ENCODE data around the gene GPR18.

GPR18 gene

DNA sequence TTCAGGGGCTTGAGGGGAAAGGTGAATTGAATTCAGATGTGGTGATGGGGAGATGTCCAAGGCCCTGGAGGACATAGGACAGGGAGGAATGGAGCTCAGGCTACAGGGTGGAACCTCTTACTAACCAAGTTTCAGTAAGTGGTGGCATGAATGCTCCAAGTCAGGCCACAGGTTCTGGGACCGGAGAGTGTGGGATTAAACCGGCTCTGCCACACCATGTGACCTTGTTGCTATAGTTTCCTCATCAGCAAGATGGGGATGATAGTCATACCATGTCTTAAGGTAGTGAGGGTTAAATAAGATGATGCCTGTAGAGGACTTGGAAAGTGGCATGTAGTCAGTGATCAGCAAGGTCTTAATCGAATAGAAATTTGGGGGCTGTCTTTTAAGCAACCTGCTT, 32.7 kb upstream of the GPR18 start:
- no peak for DNase-seq

GRCh38 chr13:99289674-99290337, 31.6 kb upstream of the GPR18 start:
- no peak for DNase-seq

- no peak for DNase-seq
Observed at GRCh38 chr13:99289271-99289670, 31.1 kb upstream of the GPR18 start.

- no peak for DNase-seq
Observed at GRCh38 chr13:99288089-99288488, 29.9 kb upstream of the GPR18 start.

GRCh38 chr13:99287551-99287950, 29.4 kb upstream of the GPR18 start:
- no peak for DNase-seq

DNA sequence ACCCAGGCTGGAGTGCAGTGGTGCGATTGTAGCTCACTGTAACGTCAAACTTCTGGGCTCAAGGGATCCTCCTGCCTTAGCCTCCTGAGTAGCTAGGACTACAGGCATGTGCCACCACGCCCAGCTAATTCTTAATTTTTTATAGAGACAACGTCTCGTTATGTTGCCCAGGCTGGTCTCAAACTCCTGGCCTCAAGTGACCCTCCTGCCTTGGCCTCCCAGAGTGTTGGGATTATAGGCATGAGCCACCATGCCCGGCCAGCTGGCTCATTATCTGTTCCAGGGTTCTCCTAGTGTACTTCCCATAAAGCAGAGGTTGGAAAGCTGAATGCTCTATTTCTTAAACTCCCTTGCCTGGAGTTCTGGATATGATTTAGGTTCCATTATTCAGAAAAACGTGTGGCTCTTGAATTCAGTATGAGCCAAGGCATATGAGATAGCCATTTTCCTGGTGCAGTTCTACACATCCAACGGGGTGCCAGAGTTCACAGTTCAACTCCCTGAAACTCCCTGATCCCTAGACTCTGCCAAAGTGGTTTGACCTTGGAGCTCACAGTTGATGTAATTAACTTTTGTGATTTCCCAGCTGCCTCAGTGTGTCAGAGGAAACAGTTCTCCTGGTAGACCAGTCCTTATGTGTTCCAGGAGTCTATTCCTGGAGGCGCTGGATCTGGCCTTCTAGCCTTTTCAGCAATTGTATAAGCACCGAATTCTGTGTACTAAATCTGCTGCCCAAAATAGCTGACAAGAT, 27.4 kb upstream of the GPR18 start:
- DNase-seq: no peak

GRCh38 chr13:99282264-99283231, 24.4 kb upstream of the GPR18 start:
- no peak for DNase-seq

DNA sequence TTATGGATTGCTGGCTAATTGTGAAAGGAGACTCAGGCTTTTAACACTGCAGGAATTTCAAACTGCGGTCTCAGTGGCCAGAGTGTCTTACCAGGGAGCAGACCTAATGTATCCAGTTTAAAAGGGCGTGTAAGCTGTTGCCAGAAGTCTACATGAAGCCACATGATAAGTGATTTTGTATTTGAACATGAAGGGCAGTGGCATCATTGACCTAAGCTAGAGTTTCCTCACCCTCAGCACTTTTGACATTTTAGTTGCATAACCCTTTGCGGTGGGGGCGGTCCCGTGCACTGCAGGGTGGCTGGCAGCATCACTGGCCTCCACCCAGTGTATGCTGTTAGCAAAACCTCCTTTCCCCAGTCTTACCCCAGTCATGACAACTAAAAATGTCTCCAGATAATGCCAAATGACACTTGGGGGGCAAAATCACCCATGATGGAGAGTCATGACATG, 23.7 kb upstream of the GPR18 start:
- peak in 3 of 14 donors; percentile 18 to 40 (median 19) for DNase-seq

- no peak for DNase-seq
Observed at GRCh38 chr13:99280166-99280565, 22.0 kb upstream of the GPR18 start.

DNA sequence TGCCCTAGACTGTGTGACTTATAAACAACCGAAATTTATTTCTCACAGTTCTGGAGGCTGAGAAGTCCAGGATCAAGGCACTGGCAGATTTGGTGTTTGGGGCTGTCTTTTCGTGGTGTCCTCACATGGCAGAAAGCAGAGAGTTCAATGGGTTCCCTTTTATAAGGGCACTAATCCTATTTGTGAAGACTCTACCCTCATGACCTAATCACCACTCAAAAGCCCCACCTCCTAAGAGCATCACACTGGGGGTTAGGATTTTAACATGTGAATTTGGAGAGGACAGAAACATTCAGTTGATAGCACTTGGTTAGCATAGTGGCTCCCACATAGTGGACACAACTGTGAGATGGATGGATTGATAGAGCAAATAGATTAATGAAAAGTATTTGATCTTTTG, 21.5 kb upstream of the GPR18 start:
- DNase-seq: no peak

DNA sequence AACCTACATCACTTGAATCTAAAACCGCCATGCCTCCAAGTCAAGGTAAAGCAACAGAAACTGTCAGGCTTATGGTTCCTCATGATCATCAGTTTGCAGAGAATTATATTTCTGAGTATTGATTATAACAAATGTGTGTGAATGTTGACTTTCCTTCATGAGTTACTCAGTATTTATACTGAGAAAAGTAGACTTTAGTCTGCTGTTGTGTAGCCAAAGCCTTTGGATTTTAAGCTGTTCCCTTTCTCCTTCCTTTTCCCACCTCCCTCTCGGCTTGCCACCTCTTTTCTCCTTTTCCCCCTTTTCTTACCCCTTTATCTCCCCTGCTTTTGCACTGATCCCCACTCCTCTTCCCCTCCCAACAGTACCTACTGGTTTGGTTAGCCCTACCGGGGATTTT, 20.7 kb upstream of the GPR18 start:
- DNase-seq: no peak

DNA sequence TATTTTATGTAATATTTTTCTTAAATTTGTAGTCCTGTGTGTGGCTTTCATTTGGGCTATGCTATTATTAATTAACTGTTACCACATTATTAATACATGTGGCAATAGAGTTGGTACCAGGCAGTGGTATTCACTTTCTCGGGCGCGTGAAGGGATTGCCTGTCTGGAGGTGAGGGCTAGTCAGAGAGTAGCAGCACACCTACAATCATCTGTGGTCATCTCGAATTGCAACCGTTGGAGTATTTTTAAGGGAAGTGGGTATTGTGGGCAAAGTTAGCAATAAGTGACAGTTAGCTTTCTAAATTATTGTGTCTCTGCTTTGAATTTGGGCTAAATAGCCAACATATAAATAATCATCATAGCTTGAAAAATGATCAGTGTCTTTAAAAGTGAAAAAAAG, 20.0 kb upstream of the GPR18 start:
- DNase-seq: no peak

DNA sequence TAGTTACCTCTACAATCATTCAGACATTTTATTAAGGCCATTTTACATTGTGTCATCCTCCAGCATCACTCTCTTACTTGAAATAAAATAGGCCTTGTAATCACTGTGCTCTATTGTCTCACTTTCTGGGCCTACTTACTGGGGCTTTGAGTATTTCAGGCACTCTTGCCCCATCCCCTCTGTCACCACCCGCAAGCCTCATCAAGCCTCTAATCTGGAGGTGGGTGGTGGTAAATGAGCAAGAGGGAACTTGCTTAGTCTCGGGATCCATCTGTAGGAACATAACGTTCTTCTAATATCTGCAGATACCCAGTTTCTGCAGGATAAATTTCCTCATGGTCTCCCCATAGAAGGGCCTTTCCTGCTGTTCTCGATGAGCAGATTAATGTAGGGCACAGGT, 19.4 kb upstream of the GPR18 start:
- DNase-seq: no peak

GRCh38 chr13:99276706-99277105, 18.5 kb upstream of the GPR18 start:
- no peak for DNase-seq

DNA sequence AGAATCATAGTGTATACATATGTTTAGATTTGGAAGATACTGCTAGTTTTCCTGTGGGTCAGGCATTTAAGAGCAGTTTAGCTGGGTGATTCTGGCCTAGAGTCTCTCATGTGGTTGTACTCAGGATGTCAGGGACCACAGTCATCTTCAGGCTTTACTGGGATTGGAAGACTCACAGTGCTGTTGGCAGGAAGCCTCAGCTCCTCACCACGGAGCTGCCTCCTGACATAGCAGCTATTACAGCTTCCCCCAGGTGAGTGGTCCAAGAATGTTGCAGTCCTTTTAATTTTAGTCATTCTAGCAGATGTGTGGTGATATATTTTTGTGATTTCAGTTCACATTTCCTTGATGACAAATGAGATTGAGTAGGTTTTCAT, 16.9 kb upstream of the GPR18 start:
- DNase-seq: no peak

DNA sequence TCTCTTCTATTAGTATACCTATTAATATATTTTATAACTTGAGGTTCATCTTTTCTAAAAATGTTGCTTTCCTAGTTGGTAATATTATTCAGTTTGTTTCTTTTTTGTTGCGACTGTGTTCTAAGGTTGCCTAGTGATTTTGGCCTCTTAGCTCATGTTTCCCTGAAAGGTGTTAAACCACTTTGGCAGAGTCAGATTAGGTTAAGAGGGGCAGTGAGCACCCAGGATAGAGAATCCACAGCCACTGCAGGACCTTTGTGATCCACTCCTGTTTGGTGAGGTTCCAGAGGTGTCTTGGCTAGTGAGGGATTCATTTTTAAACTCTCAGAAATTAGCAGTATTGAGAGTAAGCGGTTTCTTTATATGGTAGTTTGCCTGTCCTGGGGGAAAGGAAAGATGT, 14.9 kb upstream of the GPR18 start:
- no peak for DNase-seq

DNA sequence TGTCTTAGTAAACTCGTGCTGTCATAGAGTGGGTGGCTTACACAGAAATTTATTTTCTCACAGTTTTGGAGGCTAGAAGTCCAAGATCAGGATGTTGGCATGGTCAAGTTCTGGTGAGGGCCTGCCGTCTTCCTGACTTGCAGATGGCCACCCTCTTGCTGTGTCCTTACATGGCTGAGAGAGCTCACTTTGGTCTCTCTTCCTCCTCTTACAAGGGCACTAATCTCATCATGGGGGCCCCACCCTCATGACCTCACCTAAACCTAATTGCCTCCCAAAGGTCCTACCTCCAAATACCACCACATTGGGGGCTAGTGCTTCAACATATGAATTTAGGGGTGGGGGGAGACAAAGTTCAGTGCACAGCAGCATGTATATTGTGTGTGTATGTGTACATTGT, 14.3 kb upstream of the GPR18 start:
- no peak for DNase-seq

DNA sequence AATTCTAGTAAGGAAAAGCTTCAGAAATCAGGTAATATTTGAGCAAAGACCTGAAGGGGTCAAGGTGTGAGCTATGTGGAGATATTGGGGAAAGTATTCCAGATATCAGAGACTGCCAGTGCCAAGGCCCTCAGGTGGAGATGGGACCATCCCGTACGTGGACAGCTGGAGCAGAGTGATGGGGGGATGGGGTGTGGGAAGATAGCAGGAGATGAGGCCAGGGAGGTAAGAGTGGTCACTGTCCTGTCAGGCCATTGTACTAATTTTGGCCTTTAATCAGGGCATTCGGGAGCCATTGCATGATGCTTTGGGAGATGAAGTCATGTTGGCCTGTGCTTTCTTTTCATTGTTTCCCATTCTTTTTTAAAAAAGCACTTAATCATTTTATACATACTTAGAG, 13.1 kb upstream of the GPR18 start:
- DNase-seq: no peak

DNA sequence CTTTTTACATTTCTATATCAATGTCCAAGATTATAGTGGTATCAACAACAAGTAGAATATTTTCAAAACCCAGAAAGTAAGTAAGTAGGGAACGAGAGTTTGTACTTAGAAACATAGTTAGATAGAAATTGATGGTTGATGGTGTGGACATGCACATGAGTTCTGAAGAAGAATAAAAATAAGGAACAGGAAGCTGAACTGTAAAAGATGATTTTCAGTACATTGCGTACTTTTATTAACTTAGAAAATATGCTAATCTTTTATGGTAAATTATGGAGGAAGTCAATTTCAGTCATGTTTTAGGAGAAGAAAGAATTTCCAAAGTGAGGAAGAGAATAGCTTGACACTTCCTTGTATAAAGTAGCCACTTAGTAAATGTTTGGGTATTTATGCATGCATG, 12.3 kb upstream of the GPR18 start:
- DNase-seq: no peak

DNA sequence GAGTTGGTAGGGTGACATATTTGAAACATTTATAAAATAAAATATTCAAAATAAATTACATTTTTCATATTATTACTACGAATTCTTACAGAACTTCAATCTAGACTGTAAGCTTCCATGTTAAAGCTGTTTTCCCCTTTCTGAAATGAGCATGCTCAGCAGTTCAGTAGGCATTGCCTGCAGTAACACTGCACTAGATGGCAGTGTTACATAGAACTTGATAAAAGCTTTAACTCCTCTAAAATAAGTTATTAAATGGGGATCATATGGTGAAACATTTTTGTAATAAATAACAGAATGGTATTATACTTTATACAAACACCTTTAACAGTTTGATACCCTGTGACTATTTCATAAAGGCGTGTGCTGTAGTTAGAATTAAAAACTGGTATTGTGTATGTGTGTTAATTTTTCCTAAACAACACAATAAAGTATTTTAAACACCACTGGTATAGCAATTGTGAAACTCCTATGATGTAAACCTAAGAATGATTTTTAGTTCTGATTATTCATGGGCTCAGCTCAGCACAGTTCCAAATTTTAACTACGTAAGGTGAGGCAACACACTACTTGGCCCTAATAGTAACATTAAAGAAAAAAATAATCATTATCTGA, 11.6 kb upstream of the GPR18 start:
- no peak for DNase-seq

GRCh38 chr13:99268822-99269221, 10.6 kb upstream of the GPR18 start:
- no peak for DNase-seq

- DNase-seq: no peak
Observed at GRCh38 chr13:99267927-99268326, 9.7 kb upstream of the GPR18 start.

DNA sequence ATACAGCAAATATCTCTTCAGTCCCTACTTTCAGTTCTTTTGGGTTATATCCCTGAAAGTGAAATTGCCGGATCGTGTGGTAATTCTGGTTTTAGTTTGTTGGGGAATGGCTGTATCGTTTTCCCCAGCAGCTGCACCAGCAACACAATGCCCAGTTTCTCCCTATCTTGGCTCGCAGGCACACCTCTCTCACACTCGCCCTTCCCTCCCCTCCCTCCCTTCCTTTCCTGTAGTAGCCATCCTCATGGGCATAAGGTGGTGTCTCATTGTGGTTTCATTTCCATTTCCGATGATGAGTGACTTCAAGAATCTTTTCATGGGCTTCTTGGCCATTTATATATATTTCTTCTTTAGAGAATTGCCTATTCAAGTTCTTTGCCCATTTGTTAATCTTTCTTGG, 8.6 kb upstream of the GPR18 start:
- no peak for DNase-seq
